ENCODE data around the gene MAGI2.

GRCh38 chr7:78835897-78836296 is 617.6 kb downstream of the MAGI2 start:
- TF ChIP-seq CTCF (IDR thresholded peaks at IDR 0.05; ENCODE audit: borderline replicate concordance, extremely low read depth, low read length, poor library complexity, severe bottlenecking) (no peak), EZH2 (IDR thresholded peaks at IDR 0.05; ENCODE audit: borderline replicate concordance, low read depth, low read length, severe bottlenecking) (no peak)

Measured in DND-41 (cell line).